GM10248 (cell line): ENCODE results near the gene KIFC3.
"Not testable (repeated sequence)": the region's sequence is repeated elsewhere in the genome, so short reads cannot be mapped to it uniquely, and the experiment has no call there.

Source experiments
- CTCF ChIA-PET: fragments of 300-600 bp; sonication (Branson Sonifier 250); formaldehyde crosslinking; extraction: SDS; loops from one replicate; lab custom pipeline; 2021; ENCODE audit warnings: antibody characterized with exemption; lab: Yijun Ruan, JAX
- POLR2A ChIA-PET: fragments of 350-650 bp; sonication (Branson Sonifier 250); formaldehyde crosslinking; extraction: SDS; loops from one replicate; lab custom pipeline; 2020; ENCODE audit warnings: antibody characterized with exemption; lab: Yijun Ruan, JAX
- DNase-seq: peaks from one replicate; pipeline ENCODE4 v3.0.0; 2012; ENCODE audit errors: extremely low spot score
- TF ChIP-seq, protein P1 (sequence below): IDR thresholded peaks from 2 replicates; pipeline ENCODE4 v1.5.1; 2012; ENCODE audit warnings: mild to moderate bottlenecking, low read depth; ENCODE audit errors: extremely low read depth, missing control alignments, control extremely low read depth

Gene KIFC3, protein sequence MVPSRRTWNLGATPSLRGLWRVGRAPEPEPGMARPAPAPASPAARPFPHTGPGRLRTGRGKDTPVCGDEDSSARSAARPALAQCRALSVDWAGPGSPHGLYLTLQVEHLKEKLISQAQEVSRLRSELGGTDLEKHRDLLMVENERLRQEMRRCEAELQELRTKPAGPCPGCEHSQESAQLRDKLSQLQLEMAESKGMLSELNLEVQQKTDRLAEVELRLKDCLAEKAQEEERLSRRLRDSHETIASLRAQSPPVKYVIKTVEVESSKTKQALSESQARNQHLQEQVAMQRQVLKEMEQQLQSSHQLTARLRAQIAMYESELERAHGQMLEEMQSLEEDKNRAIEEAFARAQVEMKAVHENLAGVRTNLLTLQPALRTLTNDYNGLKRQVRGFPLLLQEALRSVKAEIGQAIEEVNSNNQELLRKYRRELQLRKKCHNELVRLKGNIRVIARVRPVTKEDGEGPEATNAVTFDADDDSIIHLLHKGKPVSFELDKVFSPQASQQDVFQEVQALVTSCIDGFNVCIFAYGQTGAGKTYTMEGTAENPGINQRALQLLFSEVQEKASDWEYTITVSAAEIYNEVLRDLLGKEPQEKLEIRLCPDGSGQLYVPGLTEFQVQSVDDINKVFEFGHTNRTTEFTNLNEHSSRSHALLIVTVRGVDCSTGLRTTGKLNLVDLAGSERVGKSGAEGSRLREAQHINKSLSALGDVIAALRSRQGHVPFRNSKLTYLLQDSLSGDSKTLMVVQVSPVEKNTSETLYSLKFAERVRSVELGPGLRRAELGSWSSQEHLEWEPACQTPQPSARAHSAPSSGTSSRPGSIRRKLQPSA

DNA sequence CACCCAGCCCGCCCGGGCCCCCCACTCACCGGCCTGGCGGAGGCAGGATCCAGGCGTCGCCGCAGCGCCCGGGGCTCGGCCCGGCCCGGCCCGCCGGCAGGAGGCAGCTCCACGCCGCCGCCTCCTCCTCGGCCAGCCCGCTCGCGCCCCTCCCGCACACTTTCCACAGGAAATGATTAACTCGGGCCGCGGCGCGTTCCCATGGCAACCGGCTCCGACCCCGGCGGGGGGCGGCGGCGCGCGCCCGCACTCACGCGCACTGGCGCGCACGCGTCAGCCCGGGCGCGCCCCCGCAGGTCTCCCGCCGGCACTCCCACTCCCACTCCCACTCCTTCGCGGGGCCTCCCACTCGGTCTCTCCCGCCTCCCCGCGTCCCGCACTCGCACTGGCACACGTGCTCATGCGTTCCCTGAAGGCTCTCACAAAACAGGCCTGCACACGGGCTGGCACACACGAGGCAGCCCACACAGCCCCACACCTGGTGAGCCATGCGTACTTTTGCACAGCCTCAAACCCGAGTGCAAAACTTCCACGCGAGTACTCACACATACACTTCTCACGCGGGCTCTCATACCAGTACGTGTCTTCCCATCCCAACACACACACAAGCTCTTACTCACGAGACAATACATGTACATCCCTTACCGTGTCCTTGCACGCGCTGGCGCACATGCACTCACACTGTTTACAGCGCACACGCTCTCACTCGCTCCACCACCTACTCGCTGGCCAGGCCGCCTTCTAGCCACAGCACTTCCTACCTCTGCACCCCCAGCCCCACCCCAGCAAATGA, at the start of gene KIFC3:
KIFC3 (minus strand) TSS at position 151 of the 793 bp plus-strand sequence. CDS start 4,248 bp downstream, outside the sequence.
- peak; percentile 69 for DNase-seq
- ChIA-PET POLR2A (no interaction called here), CTCF (interaction anchor here (1.8 to 3.5 kb wide), 2 partner anchors 46 to 88 kb away, joined by 6 to 12 read pairs; no protein-coding TSS in a partner anchor)
- TF ChIP-seq, protein P1, sequence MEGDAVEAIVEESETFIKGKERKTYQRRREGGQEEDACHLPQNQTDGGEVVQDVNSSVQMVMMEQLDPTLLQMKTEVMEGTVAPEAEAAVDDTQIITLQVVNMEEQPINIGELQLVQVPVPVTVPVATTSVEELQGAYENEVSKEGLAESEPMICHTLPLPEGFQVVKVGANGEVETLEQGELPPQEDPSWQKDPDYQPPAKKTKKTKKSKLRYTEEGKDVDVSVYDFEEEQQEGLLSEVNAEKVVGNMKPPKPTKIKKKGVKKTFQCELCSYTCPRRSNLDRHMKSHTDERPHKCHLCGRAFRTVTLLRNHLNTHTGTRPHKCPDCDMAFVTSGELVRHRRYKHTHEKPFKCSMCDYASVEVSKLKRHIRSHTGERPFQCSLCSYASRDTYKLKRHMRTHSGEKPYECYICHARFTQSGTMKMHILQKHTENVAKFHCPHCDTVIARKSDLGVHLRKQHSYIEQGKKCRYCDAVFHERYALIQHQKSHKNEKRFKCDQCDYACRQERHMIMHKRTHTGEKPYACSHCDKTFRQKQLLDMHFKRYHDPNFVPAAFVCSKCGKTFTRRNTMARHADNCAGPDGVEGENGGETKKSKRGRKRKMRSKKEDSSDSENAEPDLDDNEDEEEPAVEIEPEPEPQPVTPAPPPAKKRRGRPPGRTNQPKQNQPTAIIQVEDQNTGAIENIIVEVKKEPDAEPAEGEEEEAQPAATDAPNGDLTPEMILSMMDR, result peak; percentile 15

DNA sequence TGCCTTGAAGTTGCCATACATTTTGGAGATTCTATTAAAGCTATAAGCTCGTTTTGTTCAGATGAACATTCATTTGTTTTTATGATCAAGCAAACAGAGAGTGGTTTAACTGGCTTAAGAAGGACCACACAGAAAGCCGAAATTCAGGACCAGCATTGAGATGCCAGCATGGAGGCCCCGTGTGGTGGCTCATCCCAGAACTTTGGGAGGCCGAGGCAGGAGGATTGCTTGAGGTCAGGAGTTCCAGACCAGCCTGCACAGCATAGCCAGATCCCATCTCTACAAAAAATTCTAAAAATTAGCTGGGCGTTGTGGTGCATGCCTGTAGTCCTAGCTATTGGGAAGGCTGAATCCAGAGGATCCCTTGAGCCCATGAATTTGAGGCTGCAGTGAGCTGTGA, 45.9 kb upstream of the KIFC3 start:
- DNase-seq, result no peak
- TF ChIP-seq, protein P1, result no peak
- CTCF ChIA-PET, result interaction anchor here (0.7 to 1.0 kb wide), 2 partner anchors 11 to 12 kb away, joined by 3 read pairs; no protein-coding TSS in a partner anchor
- POLR2A ChIA-PET, result no interaction called here

DNA sequence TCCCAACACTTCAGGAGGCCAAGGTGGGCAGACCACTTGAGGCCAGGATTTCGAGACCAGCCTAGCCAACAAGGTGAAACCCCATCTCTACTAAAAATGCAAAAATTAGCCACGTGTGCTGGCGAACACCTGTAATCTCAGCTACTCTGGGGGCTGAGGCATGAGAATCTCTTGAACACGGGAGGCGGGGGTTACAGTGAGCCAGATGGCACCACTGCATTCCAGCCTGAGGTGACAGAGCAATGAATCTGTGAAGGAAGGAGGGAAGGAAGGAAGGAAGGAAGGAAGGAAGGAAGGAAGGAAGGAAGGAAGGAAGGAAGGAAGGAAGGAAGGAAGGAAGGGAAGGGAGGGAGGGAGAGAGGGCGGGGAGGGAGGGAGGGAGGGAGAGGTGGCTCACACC, 44.6 kb upstream of the KIFC3 start:
- POLR2A ChIA-PET, CTCF ChIA-PET, DNase-seq: not testable (repeated sequence)

DNA sequence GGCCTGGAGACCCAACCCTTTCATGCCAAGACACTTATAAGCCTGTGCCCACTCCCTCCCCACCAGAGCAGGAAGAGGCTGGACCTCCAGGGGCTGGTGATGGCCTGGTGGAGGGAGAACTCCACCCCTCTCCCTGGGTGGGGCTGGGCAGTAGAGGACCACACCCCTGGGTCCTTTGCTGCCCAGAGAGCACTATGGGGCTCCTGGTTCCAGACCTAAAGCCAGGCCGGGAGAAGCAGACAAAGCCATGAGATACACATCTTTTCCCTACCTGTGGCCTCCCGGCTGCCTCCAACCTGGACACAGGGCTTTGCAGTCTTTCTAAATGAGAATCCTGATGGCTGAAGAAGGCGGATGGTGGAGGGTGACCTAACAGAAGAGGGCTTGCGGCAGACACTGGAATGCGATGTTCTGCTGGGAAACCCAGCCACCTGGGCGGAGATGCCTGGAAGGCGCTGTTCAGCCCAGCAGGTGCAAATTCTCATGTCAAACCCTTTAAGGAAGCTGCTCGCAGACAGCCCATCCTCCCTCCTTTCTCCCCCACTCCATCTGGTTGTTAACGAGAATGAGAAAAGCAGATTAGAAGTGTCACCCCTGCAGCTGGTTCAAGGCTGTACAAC, 43.9 kb upstream of the KIFC3 start:
- CTCF ChIA-PET, result interaction anchor here (1.5 kb wide), 1 partner anchor 10 kb away, joined by 3 read pairs; no protein-coding TSS in a partner anchor
- TF ChIP-seq, protein P1, result no peak
- POLR2A ChIA-PET, result no interaction called here
- no peak for DNase-seq

DNA sequence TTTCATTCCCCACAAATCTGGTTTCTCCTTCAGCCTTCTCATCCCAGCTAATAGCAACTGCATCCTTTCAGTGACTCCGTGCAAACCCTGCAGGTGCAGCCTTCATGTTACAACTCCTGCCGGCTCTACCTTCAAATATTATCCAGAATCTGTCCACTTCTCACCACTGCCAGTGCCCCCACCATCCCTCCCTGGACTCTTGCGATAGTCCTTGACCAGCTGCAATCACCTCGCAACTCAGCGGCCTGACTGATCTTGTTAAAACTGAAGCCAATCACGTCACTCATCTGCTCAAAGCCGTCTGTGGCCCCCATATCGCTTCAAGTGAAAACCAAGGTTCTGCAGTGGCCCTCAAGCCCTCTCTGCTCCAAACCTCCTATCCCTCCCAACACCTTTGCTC, 42.8 kb upstream of the KIFC3 start:
- POLR2A ChIA-PET, result no interaction called here

DNA sequence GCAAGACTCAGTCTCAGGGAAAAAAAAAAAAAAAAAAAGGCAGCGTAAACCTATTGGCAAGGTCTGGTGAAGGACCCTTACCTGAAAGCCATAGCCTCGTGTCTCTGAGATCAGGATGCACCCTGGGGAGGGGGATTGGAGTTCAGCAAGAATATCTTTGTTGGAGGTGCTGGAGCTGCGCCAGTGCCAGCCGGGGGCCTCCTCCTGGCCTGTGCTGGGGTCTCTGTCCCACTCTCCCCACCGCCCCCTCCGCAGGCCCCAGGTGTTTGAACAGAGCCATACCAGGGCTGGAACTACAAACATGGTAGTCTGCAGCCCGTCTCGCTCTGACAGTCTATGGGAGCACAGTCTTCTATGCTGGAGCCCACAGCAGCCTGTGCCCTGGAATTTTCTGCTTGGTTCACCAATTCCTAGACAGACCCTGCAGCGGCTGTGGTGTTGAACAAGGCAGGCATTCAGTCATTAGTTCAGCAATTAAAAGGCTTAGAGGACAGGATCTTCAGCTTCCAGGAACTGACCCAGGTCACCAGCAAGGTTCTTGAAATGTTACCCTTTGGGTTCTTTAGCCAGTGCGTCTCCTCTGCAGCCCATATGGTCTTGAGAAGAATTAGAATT, 42.2 kb upstream of the KIFC3 start:
- CTCF ChIA-PET, result no interaction called here
- POLR2A ChIA-PET, result no interaction called here

More for the DNA sequence above, 42.8 kb upstream of the KIFC3 start:
- TF ChIP-seq, protein P1, result no peak
- DNase-seq, result no peak
- CTCF ChIA-PET, result interaction anchor here (1.5 kb wide), 1 partner anchor 9 kb away, joined by 3 read pairs; no protein-coding TSS in a partner anchor

More for the DNA sequence above, 42.2 kb upstream of the KIFC3 start:
- no peak for DNase-seq
- TF ChIP-seq, protein P1, result no peak
